GM18517 (cell line): ENCODE data around the gene LRRFIP2.
"Not testable (repeated sequence)": the region's sequence is repeated elsewhere in the genome, so short reads cannot be mapped to it uniquely, and the experiment has no call there.

ENCODE experiments used
- ATAC-seq: cut with Tn5 transposase; IDR thresholded peaks from one replicate; pipeline ENCODE4 v1.9.1; 2021; ENCODE audit warnings: mild to moderate bottlenecking, moderate library complexity; ENCODE audit not compliant: unreplicated experiment

The LRRFIP2 gene

DNA sequence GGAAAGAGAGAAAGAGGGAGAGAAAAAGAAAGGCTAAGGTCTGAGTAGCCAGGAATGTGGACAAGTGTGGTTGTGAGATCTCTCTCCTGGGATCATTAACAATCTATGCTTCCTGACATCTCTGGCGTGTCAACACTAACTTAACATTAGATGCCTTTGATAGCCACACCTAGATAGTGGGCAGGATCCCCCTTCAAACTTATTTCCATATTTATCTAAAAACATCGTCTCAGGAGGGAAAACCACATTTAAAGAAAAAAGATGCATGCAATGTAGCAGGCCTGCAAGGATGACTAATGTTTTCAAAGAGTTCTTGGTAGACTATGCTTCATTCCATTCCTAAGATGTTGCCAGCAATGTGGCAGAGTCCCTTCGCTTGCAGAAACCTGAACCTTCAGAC is 100.2 kb downstream of the LRRFIP2 start:
- ATAC-seq: no peak

DNA sequence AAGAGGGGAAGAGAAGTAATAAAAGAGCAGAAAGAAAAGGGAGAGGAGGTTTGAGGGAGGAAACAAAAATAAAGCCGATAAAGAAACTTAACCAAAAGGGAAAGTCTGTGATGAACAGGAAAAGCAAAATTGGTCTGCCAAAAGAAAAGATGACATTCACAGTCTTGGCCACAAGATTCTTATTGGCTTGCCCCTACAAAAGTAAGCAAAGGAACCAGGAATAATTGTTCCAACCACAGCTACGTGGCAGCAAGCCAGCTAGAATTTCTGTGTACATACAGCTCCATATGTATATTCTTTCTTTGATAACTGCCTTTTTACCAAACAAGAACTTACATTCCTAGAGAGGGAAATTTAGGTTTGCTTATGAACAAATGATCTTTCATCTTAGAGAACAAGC is 101.5 kb downstream of the LRRFIP2 start:
- ATAC-seq: no peak

DNA sequence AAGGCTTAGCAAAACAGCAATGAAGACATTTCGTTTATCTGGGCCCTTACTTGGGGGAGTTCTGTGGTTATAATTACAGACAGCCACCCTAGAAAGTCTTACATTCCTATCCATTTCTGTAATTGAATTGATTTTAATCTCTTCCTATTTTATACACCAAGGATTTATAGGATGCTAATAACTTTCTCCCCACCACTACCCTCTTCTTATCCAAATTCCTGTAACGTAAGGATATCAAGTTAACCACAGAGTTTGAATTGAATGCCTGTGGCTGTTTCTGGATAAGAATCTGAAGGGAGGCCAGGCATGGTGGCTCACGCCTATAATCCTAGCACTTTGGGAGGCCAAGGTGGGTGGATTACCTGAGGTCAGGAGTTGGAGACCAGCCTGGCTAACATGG is 102.5 kb downstream of the LRRFIP2 start:
- no peak for ATAC-seq

DNA sequence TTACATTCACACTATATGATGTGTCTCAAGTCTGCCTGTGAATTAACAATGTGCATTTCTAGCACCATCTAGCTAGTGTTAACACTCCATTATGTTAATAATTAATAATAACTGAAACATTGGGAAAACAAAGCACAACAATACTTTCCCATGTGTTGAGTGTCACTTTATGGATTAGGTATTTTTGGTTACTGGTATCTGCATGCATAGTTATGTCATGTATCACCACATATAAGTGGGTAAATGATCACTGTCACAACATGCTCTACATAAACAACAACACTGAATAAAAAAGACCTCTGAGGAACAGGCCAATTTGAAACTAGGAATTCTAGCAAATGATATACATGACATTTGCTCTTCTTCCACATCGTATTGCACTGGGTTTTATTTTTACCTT is 106.4 kb downstream of the LRRFIP2 start:
- no peak for ATAC-seq

DNA sequence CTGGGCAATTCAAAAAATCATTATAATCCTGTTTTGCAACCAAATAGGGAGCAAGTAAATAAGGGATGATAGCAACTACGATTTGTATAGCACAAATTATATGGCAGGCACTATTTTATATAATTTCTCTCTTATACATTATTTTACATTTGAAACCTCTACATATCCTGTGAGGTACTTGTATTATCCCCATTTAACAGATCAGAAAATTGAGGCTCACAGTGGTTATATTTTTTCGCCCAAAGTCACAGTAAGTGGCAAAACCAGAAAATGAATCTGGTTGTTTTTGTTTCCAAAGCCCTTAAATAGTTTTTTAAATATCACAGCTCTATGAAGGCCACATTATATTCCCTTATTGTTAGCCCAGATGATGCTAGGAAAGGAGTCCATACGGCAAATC is 106.8 kb downstream of the LRRFIP2 start:
- ATAC-seq: no peak

DNA sequence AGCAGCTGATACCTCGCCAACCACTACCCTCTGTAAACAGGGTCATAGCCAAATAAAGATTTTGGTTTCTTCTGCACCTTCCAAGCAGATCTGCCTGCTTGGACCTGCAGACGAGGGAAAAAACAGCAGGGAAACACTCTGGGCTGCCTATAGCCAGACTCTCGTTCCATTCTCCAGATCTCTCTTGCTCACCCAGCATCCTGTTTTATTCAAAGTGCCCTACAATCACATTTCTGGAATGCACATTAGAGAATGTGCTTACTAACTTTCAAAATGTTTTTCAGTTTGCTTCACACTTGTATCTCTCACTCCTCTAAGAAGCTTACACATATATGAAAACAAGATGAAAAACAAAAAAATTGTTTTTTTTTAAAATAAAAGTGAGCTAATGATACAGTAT is 109.6 kb downstream of the LRRFIP2 start:
- no peak for ATAC-seq

DNA sequence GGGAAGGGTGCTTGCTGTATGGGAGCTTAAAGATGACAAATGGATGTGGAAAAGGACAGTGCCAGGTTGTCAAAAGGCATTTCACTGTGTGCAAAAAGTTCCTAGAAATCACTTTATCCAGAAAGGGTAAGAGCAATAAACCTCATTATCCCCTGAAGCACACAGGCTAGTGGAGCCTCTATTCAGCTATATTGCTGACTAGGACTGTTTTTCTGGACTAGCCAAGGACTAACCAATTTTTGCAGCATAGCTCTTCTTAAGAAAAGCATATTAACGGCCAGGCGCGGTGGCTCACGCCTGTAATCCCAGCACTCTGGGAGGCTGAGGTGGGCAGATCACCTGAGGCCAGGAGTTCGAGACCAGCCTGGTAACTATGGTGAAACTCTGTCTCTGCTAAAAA is 116.3 kb downstream of the LRRFIP2 start:
- ATAC-seq: no peak

DNA sequence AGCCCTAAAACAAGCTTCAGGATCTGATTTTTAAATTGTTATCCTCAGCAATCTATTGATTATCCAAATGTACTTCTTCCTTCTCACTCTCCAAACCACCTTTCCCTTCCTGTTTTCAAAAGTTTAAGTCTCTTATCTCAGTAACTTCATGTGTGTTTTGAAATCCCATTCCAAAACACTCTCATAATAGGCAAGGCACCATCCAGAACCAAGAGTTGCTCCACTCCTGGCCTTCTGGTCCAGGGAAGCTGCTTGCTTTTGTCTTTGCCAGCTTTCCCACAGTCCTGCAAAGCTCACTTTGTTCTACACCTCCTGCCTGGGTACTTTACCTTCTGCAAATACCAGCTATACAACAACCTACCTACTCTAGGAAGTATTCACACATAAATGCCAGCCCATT is 117.6 kb downstream of the LRRFIP2 start:
- ATAC-seq: no peak

DNA sequence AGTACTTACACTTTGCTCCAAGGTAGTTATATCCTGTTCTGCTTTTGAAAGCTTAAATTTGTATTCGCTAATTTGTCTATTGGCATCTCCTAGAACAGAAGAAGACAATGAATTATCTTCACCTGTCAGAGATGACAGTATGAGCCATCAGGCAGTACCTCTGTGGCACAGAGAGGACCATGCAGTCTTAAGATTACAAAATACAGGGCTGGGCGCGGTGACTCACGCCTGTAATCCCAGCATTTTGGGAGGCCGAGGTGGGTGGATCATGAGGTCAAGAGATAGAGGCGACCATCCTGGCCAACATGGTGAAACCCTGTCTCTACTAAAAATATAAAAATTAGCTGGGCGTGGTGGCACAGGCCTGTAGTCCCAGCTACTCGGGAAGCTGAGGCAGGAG is 119.3 kb downstream of the LRRFIP2 start:
- ATAC-seq: not testable (repeated sequence)

DNA sequence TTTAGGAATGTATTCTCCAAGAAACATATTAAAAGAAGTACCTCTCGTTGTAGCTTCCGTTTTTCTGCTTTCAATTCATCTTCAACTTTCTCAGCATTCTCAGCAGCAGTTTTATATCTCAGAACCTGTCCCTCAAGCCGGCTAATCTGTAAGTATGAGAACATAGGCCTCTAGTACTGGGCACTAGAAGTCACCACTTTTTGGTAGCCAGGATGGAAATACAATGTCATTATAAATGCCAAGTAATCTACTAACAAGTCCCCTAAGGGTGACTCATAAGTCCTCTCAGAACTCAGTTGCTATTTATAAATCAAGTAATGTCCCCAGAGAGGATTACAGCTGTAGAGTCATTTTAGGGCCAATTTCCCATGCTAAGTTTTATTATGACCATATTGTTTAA is 120.0 kb downstream of the LRRFIP2 start:
- ATAC-seq: peak; percentile 60

DNA sequence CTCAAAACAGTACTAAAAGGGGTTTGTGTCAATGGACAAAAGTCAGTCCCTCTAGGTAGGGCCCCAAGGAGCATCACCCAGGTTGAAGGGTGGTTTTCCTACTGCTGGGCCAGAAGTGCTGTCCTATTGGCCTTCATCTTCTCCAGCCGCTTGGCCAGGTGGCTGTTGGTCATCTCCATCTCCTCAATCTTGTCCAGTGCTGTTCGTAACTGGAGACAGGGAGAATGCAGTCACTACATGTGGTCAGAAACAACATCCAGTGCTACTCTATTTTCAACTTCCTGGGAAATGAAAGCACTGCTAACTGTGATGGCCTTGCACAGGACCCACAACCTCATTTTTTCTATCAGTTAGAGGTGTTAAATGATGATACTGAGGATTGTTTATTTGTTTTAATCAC is 120.6 kb downstream of the LRRFIP2 start:
- no peak for ATAC-seq

DNA sequence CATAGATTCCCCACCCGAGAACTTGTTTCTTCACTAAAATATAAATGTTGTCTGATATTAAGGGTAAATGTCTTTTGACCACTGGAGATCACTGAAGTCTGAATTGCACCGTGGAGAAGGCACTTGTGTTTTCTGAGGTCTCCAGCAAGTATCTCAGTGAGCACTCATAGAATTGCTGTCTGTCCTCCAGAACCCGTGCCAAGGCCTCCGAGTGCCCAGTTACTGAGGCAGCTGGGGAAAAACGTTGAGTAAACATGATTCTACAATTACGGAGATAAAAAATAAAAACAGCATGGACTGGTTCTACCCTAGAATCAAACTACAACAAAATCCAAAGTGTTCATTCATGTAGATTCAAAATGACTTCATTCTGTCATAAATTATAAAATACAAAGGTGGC is 121.0 kb downstream of the LRRFIP2 start:
- ATAC-seq: no peak

DNA sequence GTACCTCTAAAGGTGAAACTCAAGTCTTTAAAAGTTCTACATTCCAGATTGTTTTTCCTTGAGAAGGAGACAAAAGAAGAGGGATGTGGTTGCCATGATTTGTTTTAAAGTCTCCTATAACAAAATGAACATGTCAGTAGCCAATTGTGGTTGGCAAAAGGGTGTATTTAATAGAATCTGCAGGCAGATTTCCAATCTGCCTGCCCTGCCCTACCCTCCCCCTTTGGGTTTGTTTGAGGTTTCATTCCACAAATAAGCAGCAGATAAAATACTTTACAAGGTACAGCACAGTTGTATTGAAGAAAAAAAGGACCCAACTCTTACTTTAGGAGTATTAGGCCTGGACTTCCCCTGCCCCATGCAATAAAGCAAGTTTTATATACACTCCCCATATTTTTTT is 121.5 kb downstream of the LRRFIP2 start:
- no peak for ATAC-seq

DNA sequence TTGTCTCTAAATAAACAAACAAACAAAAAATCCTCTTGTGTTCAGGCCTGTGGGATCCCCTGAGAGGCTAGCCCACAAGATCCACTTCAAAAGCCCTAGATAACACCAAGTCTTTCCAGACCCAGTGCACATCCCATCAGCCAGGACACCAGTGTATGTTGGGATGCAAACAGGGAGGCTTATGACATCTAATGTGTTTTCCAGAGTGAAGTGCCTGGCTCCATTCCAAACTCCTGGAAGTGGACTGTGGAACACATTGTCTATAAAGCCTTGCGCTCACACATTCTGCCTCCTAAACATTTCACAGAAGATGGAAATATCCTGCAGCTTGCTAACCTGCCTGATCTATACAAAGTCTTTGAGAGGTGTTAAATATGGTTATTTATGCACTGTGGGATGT is 124.1 kb downstream of the LRRFIP2 start:
- no peak for ATAC-seq

DNA sequence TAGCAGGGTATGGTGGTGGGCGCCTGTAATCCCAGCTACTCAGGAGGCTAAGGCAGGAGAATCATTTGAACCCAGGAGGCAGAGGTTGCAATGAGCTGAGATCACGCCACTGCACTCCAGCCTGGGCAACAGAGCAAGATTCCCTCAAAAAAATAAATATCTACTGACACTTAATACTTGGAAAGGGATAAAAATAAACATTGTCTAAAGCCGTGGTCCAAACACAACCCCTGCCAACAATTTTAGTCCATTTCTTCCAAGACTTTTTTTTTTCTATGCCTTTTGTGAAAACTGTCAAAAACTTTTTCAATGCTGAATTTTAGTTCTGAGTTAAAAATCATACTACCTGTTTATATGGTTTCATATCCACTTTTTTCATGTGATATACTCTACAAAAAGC is 131.7 kb downstream of the LRRFIP2 start:
- not testable (repeated sequence) for ATAC-seq

DNA sequence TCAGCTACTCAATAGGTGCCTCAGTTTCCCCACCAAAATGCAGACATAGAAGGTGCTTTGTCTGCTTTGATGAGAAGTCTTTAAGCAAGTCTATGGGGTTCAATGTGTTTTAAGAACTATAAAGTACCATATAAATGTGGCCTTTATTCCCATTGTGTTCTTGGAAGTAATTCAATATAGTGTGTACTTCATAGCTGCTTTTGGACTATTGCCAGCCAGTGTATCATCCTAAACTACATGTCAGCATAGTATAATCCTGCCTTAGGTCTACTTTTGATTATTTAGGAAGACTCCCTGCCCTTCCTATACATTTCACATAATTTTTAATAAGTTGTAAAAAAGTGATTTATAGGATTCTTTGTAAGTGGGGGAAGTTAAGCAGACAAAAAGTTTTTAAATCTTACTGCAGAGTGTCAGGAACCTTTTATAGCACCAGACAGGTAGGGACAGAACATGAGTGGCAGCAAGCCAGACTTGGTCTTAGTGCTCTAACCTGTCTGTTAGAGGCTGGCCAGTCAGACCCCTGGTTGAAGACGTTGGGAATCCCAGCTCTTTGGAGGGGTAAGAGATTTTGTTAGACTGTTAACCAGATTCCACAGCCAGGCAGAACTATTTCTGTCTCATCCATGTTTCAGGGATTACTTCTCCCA is 132.7 kb downstream of the LRRFIP2 start:
- no peak for ATAC-seq

DNA sequence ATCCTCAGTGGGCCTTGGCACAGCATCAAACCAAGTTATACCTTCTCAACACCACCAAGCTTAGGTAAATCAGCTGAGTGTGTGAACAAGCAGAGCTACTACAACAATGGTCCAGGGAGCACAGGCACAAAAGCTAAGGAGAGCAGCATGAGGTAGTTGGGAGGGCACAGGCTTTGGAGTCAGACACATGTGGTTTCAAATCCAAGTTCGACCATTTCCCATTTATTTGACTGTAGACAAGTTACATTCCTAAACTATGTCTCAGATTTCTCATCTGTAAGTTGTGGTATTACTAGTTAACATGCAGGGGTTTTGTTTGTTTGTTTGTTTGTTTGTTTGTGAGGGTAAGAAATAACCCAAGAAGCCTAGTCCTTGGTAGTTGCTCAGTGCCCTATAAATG is 134.2 kb downstream of the LRRFIP2 start:
- ATAC-seq: no peak

DNA sequence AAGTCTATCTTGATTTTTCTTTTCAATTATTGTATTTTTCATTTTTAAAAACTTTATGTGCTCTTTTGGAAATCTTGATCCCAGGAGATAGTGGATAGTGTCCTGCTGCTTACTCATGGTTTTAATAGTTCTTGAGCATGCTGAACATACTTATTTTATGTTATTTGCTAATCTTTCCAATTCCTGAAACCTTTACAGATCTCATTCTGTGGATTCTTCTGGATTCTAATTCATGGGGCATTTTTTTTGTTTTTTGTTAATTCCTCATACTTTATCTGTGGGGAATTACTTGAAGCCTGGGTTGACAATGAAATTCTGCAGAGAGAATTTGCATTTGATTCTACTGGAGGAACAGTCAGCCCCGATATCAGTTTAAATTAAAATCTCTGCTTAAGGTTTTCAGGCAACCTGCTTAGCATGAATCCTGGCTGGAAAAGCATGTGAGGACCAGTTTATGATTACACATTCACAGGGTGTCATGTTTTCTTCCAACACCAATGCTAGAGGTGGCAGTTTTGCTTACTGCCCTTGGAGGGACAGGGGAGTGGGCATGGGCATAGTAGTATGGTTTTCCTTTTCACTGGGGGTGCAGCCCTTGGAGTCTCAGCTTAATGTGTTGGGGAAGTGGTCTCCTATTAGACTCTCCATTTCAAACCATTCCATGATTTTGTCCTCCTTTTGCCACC is 135.1 kb downstream of the LRRFIP2 start:
- ATAC-seq: no peak

DNA sequence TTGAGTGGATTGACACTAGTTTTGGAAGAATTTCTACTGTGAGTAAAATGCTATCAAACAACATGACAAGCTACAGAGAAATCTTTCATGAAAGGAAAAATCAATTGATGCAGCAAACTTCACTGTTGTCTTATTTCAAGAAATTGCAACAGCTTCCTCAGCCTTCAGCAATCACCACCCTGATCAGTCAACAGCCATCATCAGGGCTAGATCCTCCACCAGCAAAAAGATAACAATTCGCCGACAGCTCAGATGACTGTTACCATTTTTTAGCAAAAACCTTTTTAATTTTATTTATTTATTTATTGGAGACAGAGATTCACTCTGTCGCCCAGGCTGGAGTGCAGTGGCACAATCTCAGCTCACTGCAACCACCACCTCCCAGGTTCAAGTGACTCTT is 137.0 kb downstream of the LRRFIP2 start:
- no peak for ATAC-seq

DNA sequence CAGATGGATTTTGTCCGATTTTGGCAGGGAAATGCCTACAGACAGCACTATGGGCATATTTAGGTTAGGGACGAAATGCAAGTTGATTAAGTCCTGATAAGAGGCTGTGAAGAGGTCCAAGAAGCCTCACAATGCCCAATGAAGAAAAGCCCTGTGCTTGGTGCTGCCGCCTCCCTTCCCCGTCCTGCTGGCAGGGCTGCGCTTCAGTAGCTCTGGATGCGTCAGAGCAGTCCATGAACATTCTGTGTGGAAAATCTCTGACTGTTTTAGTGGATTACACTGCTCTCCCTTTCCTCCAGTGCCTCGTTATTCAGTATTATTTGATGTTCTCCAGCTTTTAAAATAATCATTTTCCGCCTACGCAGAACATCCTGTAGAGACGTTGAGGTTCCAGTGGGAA is 141.4 kb downstream of the LRRFIP2 start:
- no peak for ATAC-seq

DNA sequence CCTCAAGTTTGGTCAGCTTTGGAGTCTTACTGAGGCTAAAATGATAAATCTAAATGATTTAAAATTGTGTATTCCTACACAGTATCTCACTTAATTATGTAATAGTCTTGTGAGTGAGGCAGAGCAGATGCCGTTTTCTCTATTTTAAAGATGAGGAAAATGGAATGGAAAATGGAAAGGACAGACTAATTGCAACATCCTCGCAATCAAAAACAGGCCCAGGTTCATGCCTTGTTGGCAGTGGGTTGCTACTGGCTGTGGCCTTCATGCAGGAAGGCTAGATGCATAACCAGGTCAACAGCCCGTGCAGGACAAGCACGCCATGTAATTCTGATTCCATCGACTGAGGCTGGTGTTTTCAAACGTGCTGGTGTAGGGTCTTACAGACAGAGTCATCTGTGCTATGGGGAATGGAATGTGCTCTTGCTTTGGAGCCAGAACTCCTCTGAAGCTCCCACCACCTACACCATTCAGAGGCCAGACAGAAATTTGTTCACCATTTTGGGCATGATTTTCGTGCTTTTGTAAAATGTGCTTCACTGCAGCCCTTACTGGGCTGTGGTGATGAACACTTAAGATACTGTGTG is 143.2 kb downstream of the LRRFIP2 start:
- no peak for ATAC-seq

DNA sequence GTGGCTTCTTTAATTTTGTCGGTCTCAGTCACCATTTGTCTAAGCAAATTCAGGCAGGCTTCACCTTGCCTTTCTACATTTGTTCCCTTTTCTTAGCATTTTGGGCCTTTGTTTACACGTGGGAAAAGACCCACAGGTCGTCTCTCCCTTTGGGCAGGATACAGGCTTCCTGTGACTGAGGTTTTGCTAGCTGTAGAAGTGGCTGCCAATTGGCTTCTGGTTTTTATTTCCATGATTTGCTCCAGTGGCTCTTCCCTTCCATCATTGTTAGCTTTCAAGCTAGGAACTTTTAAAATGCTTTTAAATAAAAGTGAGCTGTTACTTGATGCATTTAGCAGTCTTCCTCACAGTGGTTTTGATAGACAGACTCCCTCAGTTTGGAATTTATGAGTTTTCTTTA is 143.8 kb downstream of the LRRFIP2 start:
- no peak for ATAC-seq
